ENCODE results near the gene OSBP2.

OSBP2 gene

GRCh38 chr22:30947816-30948454 lies 253.3 kb downstream of the OSBP2 start:
- DNase-seq: peak; percentile 36

GRCh38 chr22:30948930-30949342 lies 254.3 kb downstream of the OSBP2 start:
- no peak for DNase-seq

GRCh38 chr22:30949934-30950660 lies 255.4 kb downstream of the OSBP2 start:
- DNase-seq: no peak

GRCh38 chr22:30953206-30953605 lies 258.5 kb downstream of the OSBP2 start:
- no peak for DNase-seq

GRCh38 chr22:30955153-30955552 lies 260.5 kb downstream of the OSBP2 start:
- no peak for DNase-seq
